ENCODE results near the gene PAPPA2.

PAPPA2 gene

GRCh38 chr1:176717066-176717750 is 254.2 kb downstream of the PAPPA2 start:
- DNase-seq (ENCODE audit: low read depth) = peak; percentile 32
- no peak overlapping the region for H3K4me3 ChIP-seq (ENCODE audit: low read depth, low read length)
- peak; percentile 45 for TF ChIP-seq CTCF (IDR thresholded peaks at IDR 0.05; ENCODE audit: control insufficient read depth, extremely low read depth, insufficient read depth)

- DNase-seq (ENCODE audit: low read depth) = no peak
- no peak for TF ChIP-seq CTCF (IDR thresholded peaks at IDR 0.05; ENCODE audit: control insufficient read depth, extremely low read depth, insufficient read depth)
- H3K4me3 ChIP-seq (ENCODE audit: low read depth, low read length) = no peak overlapping the region
These were observed 256.5 kb downstream of the PAPPA2 start for GRCh38 chr1:176719447-176719846.

DNA sequence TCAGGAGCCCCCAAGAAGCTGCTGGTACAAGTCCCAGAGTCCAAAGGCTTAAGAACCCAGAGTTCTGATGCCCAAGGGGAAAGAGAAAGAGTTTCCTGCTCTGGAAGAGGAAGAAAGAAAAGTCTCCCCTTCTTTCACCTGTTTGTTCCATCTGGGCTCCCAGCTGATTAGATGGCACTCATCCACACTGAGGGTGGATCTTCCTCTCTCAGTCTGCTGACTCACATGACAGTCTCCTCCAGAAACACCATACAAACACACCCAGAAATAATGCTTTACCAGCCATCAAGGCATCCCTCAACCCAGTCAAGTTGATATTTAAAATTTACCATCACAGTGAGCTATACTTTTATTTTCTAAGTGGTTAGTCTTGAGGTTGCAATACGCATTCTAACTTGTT is 257.9 kb downstream of the PAPPA2 start:
- DNase-seq (ENCODE audit: low read depth) = no peak
- H3K4me3 ChIP-seq (ENCODE audit: low read depth, low read length) = no peak overlapping the region
- TF ChIP-seq CTCF (IDR thresholded peaks at IDR 0.05; ENCODE audit: control insufficient read depth, extremely low read depth, insufficient read depth) = no peak

DNA sequence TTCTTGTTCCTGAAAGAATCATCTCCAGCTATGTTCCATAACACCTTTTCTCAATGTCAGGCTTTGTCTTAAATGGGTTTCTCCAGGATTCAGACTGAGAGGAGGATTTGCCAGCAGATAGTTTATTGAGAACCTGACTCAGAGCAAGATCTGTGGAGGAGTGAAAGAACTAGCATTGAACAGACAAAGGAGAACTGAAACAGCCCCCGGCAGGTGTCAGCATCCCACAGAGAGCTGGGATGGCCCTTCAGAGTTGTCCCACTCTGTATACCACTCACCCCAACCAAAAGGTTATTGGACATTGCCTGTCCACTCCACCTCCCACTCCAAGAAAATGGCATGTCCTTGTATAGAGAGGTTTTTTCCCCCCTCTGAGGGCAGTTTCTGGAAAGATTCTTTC is 270.7 kb downstream of the PAPPA2 start:
- no peak for TF ChIP-seq CTCF (IDR thresholded peaks at IDR 0.05; ENCODE audit: control insufficient read depth, extremely low read depth, insufficient read depth)
- DNase-seq (ENCODE audit: low read depth) = no peak
- no peak overlapping the region for H3K4me3 ChIP-seq (ENCODE audit: low read depth, low read length)

GRCh38 chr1:176735201-176735600 is 272.2 kb downstream of the PAPPA2 start:
- TF ChIP-seq CTCF (IDR thresholded peaks at IDR 0.05; ENCODE audit: control insufficient read depth, extremely low read depth, insufficient read depth) = no peak
- DNase-seq (ENCODE audit: low read depth) = no peak
- no peak overlapping the region for H3K4me3 ChIP-seq (ENCODE audit: low read depth, low read length)

DNA sequence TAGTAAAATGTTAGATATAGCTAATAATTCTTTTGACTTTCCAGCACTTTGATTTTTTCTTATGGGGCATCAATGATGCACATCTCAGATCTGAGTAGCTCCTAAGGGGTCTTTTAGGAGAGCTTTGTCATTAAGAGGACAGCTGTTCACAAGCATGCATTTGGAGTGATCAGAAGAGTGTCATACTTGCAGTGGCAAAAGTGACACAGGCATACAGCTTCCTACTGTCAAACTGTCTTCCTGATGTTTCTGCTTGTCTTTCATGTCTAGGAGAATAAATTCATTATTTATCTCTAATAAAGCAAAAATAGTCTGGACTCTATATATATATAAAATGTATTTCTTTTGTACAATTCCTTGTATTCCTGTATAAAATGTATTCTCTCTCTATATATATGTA is 273.0 kb downstream of the PAPPA2 start:
- no peak overlapping the region for H3K4me3 ChIP-seq (ENCODE audit: low read depth, low read length)
- TF ChIP-seq CTCF (IDR thresholded peaks at IDR 0.05; ENCODE audit: control insufficient read depth, extremely low read depth, insufficient read depth) = no peak

GRCh38 chr1:176741181-176741580 is 278.2 kb downstream of the PAPPA2 start:
- no peak overlapping the region for H3K4me3 ChIP-seq (ENCODE audit: low read depth, low read length)
- no peak for DNase-seq (ENCODE audit: low read depth)
- TF ChIP-seq CTCF (IDR thresholded peaks at IDR 0.05; ENCODE audit: control insufficient read depth, extremely low read depth, insufficient read depth) = no peak

More for the DNA sequence above, 273.0 kb downstream of the PAPPA2 start:
- DNase-seq (ENCODE audit: low read depth) = no peak

Measured in LNCaP clone FGC (cell line).